Left lung (tissue), 10 donors: ENCODE results near the gene SOX12. TPM values are rescaled to one million over a fixed set of nuclear protein-coding genes. Genes with fewer than 3 reads are reported as not detected.

Experiments
- ATAC-seq: fragments of 200-7000 bp; cut with Tn5 transposase; one replicate; pipeline ENCODE4 v1.9.1; 2020; ENCODE audit warnings: moderate library complexity
- DNase-seq, 4 donors: peaks; one replicate each; pipeline ENCODE4 v3.0.0-alpha.2; 2013 to 2020
- H3K27ac ChIP-seq, 2 donors: fragments of 200-600 bp; sonication (generic) in 1 of 2; one replicate each; pipeline versions ENCODE4 v1.5.0 to v1.8.0; 2020 to 2021
- H3K27me3 ChIP-seq, 2 donors: fragments of 200-600 bp; sonication (generic) in 1 of 2; one replicate each; pipeline versions ENCODE4 v1.5.0 to v1.8.0; 2020 to 2021
- H3K36me3 ChIP-seq, 2 donors: fragments of 200-600 bp; sonication (generic) in 1 of 2; one replicate each; pipeline versions ENCODE4 v1.5.0 to v1.8.0; 2020 to 2021
- H3K4me1 ChIP-seq, 2 donors: fragments of 200-600 bp; one replicate each; pipeline ENCODE4 v1.8.0; 2021
- H3K4me3 ChIP-seq, 2 donors: fragments of 200-600 bp; sonication (generic) in 1 of 2; one replicate each; pipeline versions ENCODE4 v1.5.0 to v1.8.0; 2020 to 2021; ENCODE audit warnings: mild to moderate bottlenecking in 1 of 2
- H3K9me3 ChIP-seq, 2 donors: fragments of 200-600 bp; sonication (generic) in 1 of 2; one replicate each; pipeline versions ENCODE4 v1.5.0 to v1.8.0; 2020 to 2021
- intact Hi-C, 2 donors: fragments of 100-400 bp; cut with DNase I; formaldehyde crosslinking; loops; one replicate each; pipeline versions ENCODE4 v1.11.2 to v1.14.2; 2022
- polyA plus RNA-seq, 6 donors: library from polyadenylated mRNA; unstranded; fragments of 120-200 nt; gene quantifications; one replicate each; pipeline ENCODE4 v1.2.1, GENCODE V29; 2013; ENCODE audit not compliant: insufficient read length in 6 of 6
- total RNA-seq, 2 donors: library from RNA; stranded (reverse); fragmentation: NEBNext Ultra II Directional; extraction: Animal tissue kit (Norgen Biotek cat#: 25700); gene quantifications; one replicate each; pipeline ENCODE4 v1.2.1, GENCODE V29; 2021
- TF ChIP-seq, protein P1 (sequence below), 2 donors: fragments of 200-600 bp; sonication (generic) in 1 of 2; IDR thresholded peaks; one replicate each; pipeline versions ENCODE4 v1.5.0 to v1.8.0; 2021; ENCODE audit warnings: antibody characterized with exemption in 2 of 2
- donor health status: DM: no; HTN: yes; CAD: no.
- donor health status: DM: no; HTN: no; CAD: no.

The SOX12 gene
- total and polyA plus RNA-seq, 8 donors, result 14.0 to 39.3 (median 30.6) TPM

DNA sequence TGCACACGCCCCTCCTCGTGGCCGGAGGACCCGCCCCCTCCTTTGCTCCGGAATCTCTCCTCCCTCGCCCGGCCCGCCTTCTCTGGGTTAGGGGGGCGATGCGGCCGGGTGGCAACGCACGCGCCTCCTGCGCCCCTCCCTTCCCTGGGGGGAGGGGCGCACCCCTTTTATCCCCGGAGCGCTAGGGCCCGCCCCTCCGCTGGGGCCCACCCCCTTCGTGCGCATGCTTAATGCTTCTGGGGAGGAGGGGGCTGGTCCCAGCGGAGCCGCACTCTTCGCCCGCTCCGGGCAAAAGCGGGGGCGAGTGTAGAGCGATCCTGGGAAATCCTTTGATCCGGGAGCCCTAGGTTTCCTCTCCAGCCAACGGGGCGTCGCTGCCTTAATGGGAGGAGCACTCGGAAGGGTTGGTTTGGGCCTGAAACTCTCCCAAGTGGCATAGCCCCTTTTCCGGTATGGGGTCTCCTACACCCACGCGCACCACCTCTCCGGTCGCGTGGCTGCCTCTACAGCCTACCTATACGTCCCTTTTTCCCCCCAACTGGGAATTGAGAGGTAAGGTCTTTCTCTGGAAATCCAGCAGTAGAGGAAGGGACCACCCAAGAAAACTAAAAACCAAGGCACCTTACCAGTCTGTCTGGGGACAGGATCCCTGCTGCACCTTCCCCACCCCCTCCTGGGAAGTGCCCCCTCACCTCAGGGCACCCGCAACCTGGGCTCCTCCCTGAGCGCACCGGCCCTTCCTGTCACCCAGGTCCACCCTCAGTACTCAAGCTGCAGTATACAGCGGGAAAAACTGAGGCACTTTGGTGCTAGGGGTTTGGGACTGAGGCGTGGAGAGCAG lies 2.1 kb downstream of the SOX12 start:
- H3K27me3 ChIP-seq, result peaks cover 0 to 20% of the 10 kb centered on the region in 2 donors
- H3K4me1 ChIP-seq, result peaks cover 18 to 48% of the 10 kb centered on the region in 2 donors
- no peaks in the 10 kb centered on the region for H3K36me3 ChIP-seq
- TF ChIP-seq, protein P1, sequence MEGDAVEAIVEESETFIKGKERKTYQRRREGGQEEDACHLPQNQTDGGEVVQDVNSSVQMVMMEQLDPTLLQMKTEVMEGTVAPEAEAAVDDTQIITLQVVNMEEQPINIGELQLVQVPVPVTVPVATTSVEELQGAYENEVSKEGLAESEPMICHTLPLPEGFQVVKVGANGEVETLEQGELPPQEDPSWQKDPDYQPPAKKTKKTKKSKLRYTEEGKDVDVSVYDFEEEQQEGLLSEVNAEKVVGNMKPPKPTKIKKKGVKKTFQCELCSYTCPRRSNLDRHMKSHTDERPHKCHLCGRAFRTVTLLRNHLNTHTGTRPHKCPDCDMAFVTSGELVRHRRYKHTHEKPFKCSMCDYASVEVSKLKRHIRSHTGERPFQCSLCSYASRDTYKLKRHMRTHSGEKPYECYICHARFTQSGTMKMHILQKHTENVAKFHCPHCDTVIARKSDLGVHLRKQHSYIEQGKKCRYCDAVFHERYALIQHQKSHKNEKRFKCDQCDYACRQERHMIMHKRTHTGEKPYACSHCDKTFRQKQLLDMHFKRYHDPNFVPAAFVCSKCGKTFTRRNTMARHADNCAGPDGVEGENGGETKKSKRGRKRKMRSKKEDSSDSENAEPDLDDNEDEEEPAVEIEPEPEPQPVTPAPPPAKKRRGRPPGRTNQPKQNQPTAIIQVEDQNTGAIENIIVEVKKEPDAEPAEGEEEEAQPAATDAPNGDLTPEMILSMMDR (IDR thresholded peaks at IDR 0.05), result no peak
- no peaks in the 10 kb centered on the region for H3K9me3 ChIP-seq
- DNase-seq (peak; percentile 90 to 97 (median 93)), ATAC-seq (peak; percentile 64)
- peak overlapping the region; percentile 67 for H3K4me3 ChIP-seq
- H3K27ac ChIP-seq, result peak overlapping the region; percentile 68 to 72
- intact Hi-C loops, result loop anchor here in 1 of 2 donors (2.0 to 10.0 kb wide), 2 partner anchors 15 to 123 kb away; no protein-coding TSS in a partner anchor

GRCh38 chr20:328027-328974 lies 2.9 kb downstream of the SOX12 start:
- Histone ChIP-seq H3K4me1 (peaks cover 18 to 48% of the 10 kb centered on the region in 2 donors), H3K36me3 (no peaks in the 10 kb centered on the region), H3K27ac (peak overlapping the region; percentile 68 to 72), H3K9me3 (no peaks in the 10 kb centered on the region), H3K27me3 (peaks cover 0 to 20% of the 10 kb centered on the region in 2 donors), H3K4me3 (peak overlapping the region; percentile 67)
- intact Hi-C loops, result loop anchor here in 1 of 2 donors (2.0 to 10.0 kb wide), 2 partner anchors 14 to 124 kb away; no protein-coding TSS in a partner anchor
- no peak for ATAC-seq
- DNase-seq, result no peak
- TF ChIP-seq, protein P1 (IDR thresholded peaks at IDR 0.05), result no peak

- Histone ChIP-seq H3K27ac (no peak overlapping the region), H3K9me3 (no peaks in the 10 kb centered on the region), H3K27me3 (peaks cover 0 to 20% of the 10 kb centered on the region in 2 donors), H3K4me1 (peaks cover 12 to 42% of the 10 kb centered on the region in 2 donors), H3K4me3 (no peak overlapping the region), H3K36me3 (no peaks in the 10 kb centered on the region)
- intact Hi-C loops, result loop anchor here in 1 of 2 donors (2.0 to 10.0 kb wide), 2 partner anchors 14 to 124 kb away; no protein-coding TSS in a partner anchor
- TF ChIP-seq, protein P1 (IDR thresholded peaks at IDR 0.05), result no peak
- ATAC-seq (no peak), DNase-seq (no peak)
These were observed 3.8 kb downstream of the SOX12 start for GRCh38 chr20:328975-329695.

DNA sequence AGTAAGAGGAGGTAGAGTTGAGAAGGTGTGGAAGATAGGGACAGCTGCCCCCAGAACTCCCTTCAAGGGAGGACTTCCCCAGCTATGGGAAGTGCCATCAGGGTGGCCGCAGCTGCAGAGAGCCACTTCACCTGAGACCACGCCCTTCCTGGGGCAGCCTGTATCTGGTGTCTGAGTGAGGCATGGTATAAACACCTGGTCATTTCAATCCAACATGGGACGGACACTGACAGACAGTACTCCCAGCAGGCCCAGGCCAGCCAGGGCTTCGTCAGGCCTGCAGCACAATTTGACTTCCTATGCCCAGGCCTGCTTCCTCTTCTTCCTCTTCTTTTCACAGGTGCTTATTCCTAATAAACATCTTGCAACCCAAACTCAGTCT lies 4.5 kb downstream of the SOX12 start:
- DNase-seq, result no peak
- H3K36me3 ChIP-seq, result no peaks in the 10 kb centered on the region
- H3K4me3 ChIP-seq, result no peak overlapping the region
- TF ChIP-seq, protein P1 (IDR thresholded peaks at IDR 0.05), result no peak
- H3K4me1 ChIP-seq, result peaks cover 11 to 35% of the 10 kb centered on the region in 2 donors
- H3K27me3 ChIP-seq, result peaks cover 0 to 20% of the 10 kb centered on the region in 2 donors
- intact Hi-C loops, result loop anchor here in 1 of 2 donors (2.0 to 10.0 kb wide), 2 partner anchors 13 to 125 kb away; no protein-coding TSS in a partner anchor
- H3K27ac ChIP-seq, result no peak overlapping the region
- H3K9me3 ChIP-seq, result no peaks in the 10 kb centered on the region
- no peak for ATAC-seq
